Measurements from ENCODE around the gene RNF31.

The RNF31 gene

DNA sequence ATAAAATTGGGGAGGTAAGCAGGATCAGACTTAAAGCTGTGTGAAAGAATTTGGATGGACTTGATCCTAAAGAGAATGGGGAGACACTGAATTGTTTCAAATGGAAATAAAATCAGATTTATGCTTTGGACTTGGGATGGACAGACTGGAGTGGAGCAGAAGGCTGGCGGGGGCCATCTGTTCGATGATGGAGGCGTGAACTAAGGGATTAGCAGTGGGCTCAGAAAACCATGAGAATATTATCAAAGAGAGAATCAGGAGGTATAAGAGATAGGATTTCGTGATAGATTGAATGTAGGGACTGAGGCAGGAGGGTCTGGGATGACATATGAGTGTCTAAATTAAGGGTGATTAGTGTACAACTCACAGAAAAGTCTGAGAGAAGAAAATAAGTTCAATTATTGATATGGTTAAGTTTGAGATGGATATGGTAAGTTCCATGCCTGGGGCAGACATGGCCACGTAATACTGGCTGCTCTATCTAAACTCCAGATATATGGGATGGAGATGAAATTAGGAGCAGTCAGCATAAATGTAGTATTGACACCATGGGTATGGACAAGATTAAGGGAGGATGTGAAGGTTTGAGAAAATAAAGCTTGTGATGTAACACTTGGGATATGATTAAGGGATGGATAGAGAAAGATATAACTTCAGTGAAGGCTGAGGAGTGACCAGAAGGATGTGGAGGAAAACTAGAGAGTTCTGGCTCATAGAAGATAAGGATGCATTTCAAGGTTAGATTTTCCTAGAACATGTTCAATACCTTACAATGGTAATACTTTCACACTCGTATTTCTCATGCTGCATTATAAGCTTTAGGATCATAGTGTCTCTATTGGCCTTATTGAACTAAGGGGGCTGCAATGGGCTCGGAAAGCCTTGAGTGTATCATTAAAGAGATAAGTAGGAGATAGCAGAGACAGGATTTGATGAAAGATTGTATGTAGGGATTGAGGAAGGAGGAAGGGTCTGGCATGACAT is 57.2 kb downstream of the RNF31 start:
- no peak for DNase-seq

DNA sequence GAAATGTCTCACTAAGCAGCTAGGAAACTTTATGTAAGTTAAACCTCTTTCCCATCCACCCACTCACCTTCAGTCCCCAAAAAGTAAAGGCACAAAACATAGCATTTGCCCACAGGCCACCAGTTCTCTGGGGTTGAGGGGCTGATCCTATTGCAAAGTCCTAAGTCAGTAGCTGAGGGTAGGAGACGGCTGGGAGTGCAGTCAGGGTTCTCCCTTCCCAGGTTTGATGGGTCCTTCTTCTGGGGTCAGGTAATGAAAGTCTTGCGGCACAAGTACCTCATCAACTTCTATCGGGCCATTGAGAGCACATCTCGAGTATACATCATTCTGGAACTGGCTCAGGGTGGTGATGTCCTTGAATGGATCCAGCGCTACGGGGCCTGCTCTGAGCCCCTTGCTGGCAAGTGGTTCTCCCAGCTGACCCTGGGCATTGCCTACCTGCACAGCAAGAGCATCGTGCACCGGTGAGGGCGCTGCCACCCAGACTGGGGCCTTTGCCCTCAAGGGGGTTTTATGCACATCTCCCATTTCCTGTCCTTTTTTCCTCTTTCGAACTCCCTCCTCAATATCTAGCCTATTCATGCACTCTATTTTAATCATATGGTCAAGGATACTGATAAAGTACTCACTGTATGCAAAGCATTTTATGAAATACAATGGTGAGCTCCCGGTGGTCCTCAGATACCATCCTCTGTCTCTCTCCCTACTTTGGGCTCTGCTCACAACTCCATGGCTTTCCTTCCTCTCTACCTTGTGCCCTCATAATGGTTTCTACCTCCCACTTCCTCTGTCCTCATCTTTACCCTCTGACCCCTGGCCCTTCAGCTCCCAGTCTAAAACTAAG is 59.2 kb downstream of the RNF31 start:
- DNase-seq, result no peak

DNA sequence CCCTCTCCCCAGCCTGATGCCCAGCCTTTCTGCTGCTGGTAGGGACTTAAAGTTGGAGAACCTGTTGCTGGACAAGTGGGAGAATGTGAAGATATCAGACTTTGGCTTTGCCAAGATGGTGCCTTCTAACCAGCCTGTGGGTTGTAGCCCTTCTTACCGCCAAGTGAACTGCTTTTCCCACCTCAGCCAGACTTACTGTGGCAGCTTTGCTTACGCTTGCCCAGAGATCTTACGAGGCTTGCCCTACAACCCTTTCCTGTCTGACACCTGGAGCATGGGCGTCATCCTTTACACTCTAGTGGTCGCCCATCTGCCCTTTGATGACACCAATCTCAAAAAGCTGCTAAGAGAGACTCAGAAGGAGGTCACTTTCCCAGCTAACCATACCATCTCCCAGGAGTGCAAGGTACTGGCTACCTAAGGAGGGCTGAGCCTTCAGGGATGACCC is 59.8 kb downstream of the RNF31 start:
- no peak for DNase-seq

DNA sequence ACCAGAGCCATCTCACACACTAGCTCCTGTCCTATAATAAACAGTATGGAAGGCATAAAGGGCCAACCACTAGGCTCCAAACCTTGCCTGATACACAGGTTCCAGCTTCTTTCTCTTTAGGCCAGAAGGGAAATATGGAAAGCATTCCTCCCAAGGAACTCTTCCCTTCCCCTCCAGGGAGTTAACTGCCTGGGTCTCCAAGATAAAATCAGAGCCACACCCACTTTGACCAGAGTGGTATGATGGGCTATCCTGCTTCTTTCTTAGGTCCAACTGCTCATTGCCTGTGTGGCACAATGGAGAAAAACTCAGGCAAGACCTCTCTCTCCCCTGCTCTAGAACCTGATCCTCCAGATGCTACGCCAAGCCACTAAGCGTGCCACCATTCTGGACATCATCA is 60.3 kb downstream of the RNF31 start:
- no peak for DNase-seq
